ENCODE data around the gene ENO3. TPM values are rescaled to one million over a fixed set of nuclear protein-coding genes. Genes with fewer than 3 reads are reported as not detected.

Gene ENO3
- total RNA-seq (2022; extraction: Qiagen RNA extraction; ENCODE audit: low read depth): 50.7 to 68.1 TPM (median 55.2 TPM) in 5 replicates

DNA sequence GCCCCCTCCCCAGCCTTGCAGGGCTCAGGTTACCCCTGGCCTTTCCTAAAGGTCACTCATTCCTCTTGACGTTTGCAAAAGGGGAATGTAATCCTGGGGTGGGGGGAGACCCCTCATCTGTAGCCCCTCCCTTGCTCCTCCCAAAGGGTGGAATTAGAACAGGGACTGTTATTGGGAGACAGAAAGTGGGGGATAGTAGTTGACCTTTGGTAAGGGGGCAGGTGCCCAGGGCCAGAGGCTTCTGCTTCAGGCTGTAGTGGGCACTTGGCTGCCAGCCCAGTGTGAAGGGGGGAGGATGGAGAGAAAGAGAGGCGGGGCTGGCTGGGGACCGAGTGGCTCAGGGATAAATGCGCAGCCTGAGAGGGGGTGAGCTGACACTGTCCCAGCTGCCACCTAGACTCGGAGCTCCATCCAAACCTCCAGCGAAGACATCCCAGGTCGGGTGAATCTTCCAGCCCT is at the start of gene ENO3:
ENO3 (plus strand) TSS at position 374 of the 459 bp plus-strand sequence. CDS start 711 bp downstream, outside the sequence.

DNA sequence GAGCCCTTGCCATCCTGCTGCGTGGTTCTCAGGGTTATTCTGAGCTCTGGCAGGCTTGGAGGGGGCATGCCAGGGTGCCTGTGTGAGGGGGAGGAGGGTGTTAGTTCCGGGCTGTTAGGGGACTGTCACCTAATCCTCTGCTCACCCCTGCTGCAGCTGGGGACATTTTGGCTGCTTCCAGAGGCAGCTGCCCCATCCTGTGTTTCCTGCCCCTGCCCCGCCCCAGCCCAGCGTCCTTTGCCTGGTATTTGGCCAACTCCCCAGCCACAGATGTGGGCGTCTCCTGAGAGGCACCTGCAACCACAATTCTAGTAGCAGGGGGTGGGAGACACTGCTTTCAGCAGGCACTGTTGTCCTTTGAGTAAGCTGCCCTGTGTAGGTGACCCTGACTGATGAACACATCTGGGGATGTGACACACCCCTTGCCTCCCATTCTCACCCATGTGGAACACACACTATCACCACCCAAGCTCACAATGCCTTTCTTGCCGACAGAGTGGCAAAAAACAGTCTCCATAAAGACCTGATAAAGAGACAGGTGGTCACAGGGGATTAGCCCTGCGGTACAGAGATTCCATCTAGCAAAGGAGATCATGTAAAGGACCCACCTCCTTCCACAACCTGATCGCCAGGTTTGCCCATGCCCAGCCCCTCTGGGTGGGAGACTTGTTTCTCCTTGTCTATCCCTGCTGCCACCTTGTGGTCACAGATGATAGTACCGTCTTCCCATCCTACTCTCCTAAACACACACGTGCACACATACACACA is 47.7 kb upstream of the ENO3 start, which contains the start of gene CHRNE:
CHRNE (minus strand) TSS at position 48 of the 768 bp plus-strand sequence; CDS start at position 13, 35 bp downstream.

DNA sequence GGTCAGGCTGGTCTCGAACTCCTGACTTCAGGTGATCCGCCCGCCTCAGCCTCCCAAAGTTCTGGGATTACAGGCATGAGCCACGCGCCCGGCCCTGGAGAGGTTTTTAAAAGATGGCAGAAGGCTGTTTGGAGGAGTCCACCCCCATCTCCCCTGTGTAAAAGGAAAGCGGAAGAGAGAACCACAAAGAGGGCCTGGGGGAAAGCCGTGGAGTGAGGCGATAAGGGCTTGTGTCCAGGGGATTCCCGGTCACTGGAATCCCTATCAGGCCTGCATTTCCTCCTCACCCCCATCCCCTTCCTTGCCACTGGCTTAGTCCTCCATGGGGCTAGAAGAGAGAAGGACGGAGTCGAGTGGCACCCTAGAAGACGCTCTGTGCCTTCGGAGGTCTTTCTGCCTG is 19.0 kb upstream of the ENO3 start, which contains the start of gene GP1BA:
GP1BA (plus strand) TSS at position 315 of the 400 bp plus-strand sequence. CDS start 328 bp downstream, outside the sequence.

DNA sequence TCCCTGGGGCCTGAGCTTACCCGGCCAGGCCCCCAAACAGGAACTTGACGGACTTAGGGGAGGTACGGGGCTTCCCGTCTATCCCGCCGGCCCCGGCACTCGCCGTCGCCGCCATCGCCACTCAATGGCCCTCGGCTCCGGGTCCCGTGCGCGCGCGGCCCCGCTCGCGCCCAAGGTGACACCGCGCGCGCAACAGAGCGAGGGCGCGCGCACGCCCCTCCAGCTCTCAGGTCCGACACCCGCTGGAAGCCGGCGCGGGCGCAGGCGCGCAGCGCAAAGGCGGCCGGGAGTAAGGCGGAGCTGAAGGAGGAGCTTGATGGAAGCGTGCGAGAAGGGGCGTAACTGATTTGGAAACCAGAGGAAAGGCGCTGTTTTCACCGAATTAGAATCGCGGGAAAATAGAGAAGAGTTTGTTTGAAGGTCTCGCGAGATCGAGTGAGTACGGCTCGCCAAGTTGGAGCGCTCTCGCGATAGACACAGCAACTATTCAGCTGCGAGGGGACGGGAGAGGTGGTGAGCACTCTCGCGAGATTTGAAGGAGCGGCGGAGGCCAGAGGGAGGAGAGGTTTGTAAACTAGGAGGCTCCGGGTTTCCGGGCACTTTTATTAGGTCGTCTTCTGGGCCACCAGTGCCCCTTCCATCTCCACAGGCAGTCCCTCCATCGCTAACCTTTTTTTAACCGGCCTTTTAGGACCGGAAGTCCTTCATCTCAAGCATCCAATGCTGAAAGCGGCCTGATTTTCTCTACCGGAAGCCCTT is 10.9 kb upstream of the ENO3 start, which contains the start of the genes RNF167 and SLC25A11:
RNF167 (plus strand) TSS at position 473 of the 759 bp plus-strand sequence. CDS start 642 bp downstream, outside the sequence.
SLC25A11 (minus strand) TSS at position 251 of the 759 bp plus-strand sequence; CDS start at position 115, 136 bp downstream.

DNA sequence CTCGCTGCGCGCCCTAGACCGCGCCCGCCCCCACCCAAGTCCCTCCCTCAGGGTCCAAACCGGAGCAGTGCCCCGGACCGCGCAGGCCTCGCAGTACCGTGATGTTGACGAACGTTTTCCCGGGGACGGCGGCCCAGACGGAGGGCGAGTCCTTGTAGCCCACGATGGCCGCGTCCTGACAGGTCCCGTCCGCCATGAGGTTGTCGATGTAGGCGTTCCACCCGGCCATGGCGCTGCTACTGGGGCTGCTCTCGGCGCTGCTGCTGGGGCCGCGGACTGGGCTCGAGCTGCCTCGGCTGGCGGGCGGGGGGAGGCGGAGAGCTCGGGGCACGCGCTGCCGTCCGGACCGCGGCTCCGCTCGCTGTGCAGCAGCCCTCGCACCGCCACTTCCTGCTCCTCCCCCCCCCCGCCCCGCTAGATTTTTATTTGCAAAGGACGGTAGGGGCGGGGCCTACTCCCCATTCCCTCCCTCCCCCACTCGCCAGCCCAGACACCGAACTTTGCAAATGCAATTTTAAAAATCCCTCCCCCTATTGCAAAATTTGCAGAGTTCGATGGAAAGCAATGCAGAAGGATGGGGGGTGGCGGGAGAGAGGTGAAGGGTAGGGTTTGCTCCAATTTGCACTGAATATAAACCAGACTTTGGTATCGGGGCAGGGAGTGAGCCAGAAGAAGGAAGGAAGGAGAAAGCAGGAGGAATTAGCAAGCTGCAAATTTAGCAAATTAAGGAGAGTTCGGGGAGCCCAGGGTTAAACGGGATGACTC is 2.6 kb upstream of the ENO3 start, which contains the start of gene PFN1:
PFN1 (minus strand) TSS at position 365 of the 765 bp plus-strand sequence; CDS start at position 229, 136 bp downstream.

DNA sequence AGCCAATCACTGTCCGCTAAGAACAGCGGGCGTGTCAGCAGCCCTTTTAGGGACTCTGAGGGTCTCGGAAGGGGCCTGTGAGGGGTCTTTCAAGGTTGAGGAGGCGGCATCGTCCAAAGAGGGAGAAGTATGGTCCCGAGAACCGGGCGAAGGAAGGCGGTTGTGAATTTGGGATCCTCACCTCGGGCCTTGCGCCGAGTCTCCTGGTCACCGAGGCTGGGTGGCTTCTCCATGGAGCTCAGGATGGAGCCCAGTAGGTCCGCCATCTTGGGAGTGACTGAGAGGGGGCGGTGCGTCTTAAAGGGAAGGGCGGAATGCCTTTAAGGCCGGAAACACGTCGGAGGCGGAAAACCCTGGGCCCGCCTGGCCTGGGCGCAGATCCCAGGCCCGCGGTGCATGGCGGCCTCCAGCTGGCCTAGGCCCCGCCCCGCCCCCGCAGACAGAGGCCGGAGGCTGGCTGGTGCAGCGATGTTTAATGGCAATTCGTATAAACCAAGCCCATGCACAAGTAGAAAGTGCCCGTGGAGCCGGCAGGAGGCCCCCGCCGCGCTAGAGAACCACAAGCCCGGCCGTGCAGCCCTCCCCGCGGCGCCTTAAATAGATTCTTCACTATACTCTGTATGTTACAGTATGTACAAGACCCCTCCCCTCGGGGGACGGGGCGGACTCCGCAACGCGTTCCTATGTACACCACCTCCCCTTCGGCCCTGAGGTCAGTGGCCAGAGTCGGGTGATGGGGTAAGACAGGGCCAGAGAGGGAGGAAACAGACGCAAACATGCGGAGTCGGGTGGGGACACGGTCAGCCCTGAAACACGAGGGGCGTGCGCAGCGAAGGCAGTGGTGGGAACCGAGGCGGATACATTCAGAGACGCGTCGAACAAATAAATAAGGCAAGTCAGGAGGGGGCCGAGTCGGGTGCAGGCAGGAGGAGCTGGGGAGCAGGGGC is 16.9 kb downstream of the ENO3 start, which contains the start of gene SPAG7:
SPAG7 (minus strand) TSS at position 279 of the 947 bp plus-strand sequence; CDS start at position 266, 13 bp downstream.

DNA sequence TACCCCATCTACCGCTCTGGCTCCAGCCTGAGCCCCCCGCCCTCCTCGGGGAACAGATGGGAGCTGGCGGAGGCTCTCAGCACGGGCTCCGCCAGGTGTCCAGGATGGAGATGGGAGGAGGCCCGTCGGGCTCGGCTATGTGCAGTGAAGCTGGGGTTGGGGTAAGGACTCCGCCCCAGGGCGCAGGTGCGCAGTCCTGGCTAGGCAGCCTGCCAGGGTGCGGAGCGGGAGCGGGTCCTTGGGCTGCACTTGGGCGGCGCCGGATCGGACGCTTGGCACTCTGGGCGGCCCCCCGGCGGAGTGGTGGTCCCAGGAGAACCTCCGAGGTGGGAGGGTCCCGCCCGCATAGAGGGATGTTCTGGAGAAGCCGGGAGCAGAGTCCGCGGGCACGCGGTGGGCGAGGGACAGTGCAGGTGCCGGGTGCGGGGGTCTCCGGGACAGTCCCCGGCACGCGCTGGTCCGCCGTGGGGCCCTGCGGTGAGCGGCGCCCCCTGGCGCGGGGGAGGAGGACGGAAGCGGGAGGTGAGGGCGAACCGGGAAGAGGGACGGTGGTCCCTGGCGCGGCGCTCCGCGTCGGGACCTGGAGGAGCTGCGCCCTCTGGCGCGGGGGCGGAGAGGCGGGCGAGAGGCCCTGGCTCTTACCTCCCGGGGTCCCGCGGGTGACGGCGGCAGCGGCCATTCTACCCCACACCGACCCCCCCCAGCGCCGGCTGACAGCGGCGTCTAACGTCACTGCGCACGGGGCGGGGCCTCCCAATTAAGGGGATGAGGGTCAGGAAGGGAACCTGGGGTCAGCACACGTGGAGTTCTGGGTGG is 36.2 kb downstream of the ENO3 start, which contains the start of gene CAMTA2:
CAMTA2 (minus strand) TSS at position 725 of the 816 bp plus-strand sequence. CDS start 1,453 bp downstream, outside the sequence.

DNA sequence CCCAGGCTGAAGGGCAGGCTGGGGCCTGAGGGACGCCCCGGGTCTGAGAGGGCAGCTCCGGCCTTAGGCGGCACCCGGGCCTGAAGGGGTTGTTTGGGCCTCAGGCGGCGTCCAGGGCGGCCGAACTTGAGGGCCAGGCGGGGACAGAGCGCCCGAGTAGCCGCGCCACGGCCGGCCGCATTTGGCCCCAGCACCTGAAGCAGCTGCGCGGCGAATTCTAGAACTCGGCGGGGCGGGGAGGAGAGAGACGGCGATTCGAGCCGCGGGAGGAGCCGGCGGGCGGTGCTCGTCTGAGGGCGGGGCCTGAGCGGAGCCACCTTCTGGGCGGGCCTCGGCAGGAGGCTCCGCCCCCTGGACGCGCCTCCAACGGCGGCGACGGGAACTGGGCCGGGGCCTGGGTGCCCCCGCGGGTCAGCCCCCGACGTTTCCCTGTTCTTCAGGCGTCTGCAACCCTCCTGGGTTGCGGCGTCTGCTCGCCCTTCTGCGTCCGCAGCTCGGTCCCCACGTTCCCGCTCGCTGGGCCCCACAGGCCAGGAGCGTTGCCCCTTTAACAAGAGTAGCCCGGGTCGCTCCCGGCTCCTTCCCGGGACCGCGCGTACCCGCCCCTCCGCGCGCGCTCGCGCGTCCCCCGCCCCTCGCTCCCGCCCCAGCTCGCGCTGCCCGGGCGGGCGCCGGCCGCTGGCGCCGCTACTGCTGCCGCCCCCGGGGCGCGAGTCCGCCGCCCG is 46.5 kb downstream of the ENO3 start, which contains the start of the genes INCA1 and KIF1C:
INCA1 (minus strand) TSS at position 221 of the 725 bp plus-strand sequence. CDS start 3,085 bp downstream, outside the sequence.
KIF1C (plus strand) TSS at position 649 of the 725 bp plus-strand sequence. CDS start 2,297 bp downstream, outside the sequence.

Other genes with a start within 250 kb of the ENO3 start
- 62.8 to 81.0 TPM (median 77.6 TPM) in 5 replicates for gene PELP1, start 247.0 kb upstream of the ENO3 start, total RNA-seq (2022; extraction: Qiagen RNA extraction; ENCODE audit: low read depth)
- 48.9 to 75.6 TPM (median 63.8 TPM) in 5 replicates for gene ARRB2, start 240.5 kb upstream of the ENO3 start, total RNA-seq (2022; extraction: Qiagen RNA extraction; ENCODE audit: low read depth)
- gene MED11, start 219.7 kb upstream of the ENO3 start, total RNA-seq (2022; extraction: Qiagen RNA extraction; ENCODE audit: low read depth): 39.1 to 46.0 TPM (median 44.8 TPM) in 5 replicates
- 0.47 to 0.89 TPM (median 0.56 TPM) in 5 replicates for gene ZMYND15, start 211.3 kb upstream of the ENO3 start, total RNA-seq (2022; extraction: Qiagen RNA extraction; ENCODE audit: low read depth)
- 13.8 to 20.0 TPM (median 17.9 TPM) in 5 replicates for gene CXCL16, start 211.2 kb upstream of the ENO3 start, total RNA-seq (2022; extraction: Qiagen RNA extraction; ENCODE audit: low read depth)
- 0.41 to 1.1 TPM (median 0.82 TPM) in 5 replicates for gene TM4SF5, start 179.2 kb upstream of the ENO3 start, total RNA-seq (2022; extraction: Qiagen RNA extraction; ENCODE audit: low read depth)
- 0.35 to 1.5 TPM (median 1.1 TPM) in 5 replicates for gene VMO1, start 164.8 kb upstream of the ENO3 start, total RNA-seq (2022; extraction: Qiagen RNA extraction; ENCODE audit: low read depth)
- gene GLTPD2, start 162.2 kb upstream of the ENO3 start, total RNA-seq (2022; extraction: Qiagen RNA extraction; ENCODE audit: low read depth): 0.14 to 0.15 TPM in 2 of 5 replicates, not detected in the others
- gene PSMB6, start 155.0 kb upstream of the ENO3 start, total RNA-seq (2022; extraction: Qiagen RNA extraction; ENCODE audit: low read depth): 461 to 534 TPM (median 480 TPM) in 5 replicates
- gene PLD2, start 144.0 kb upstream of the ENO3 start, total RNA-seq (2022; extraction: Qiagen RNA extraction; ENCODE audit: low read depth): 18.4 to 25.8 TPM (median 22.8 TPM) in 5 replicates
- 42.8 to 59.3 TPM (median 56.3 TPM) in 5 replicates for gene MINK1, start 117.8 kb upstream of the ENO3 start, total RNA-seq (2022; extraction: Qiagen RNA extraction; ENCODE audit: low read depth)
- gene C17orf107, start 51.6 kb upstream of the ENO3 start, total RNA-seq (2022; extraction: Qiagen RNA extraction; ENCODE audit: low read depth): 0.15 to 0.35 TPM (median 0.30 TPM) in 5 replicates
- 0.05 to 0.15 TPM (median 0.08 TPM) in 3 of 5 replicates, not detected in the others for gene CHRNE, start 48.0 kb upstream of the ENO3 start, total RNA-seq (2022; extraction: Qiagen RNA extraction; ENCODE audit: low read depth)
- gene GP1BA, start 18.8 kb upstream of the ENO3 start, total RNA-seq (2022; extraction: Qiagen RNA extraction; ENCODE audit: low read depth): not detected in 5 replicates
- gene SLC25A11, start 11.1 kb upstream of the ENO3 start, total RNA-seq (2022; extraction: Qiagen RNA extraction; ENCODE audit: low read depth): 51.1 to 79.7 TPM (median 75.4 TPM) in 5 replicates
- gene RNF167, start 10.9 kb upstream of the ENO3 start, total RNA-seq (2022; extraction: Qiagen RNA extraction; ENCODE audit: low read depth): 88.1 to 164 TPM (median 124 TPM) in 5 replicates
- 2,878 to 3,154 TPM (median 3,052 TPM) in 5 replicates for gene PFN1, start 2.6 kb upstream of the ENO3 start, total RNA-seq (2022; extraction: Qiagen RNA extraction; ENCODE audit: low read depth)
- 72.8 to 95.3 TPM (median 75.3 TPM) in 5 replicates for gene SPAG7, start 16.7 kb downstream of the ENO3 start, total RNA-seq (2022; extraction: Qiagen RNA extraction; ENCODE audit: low read depth)
- 20.9 to 36.6 TPM (median 32.9 TPM) in 5 replicates for gene CAMTA2, start 36.6 kb downstream of the ENO3 start, total RNA-seq (2022; extraction: Qiagen RNA extraction; ENCODE audit: low read depth)
- gene INCA1, start 46.4 kb downstream of the ENO3 start, total RNA-seq (2022; extraction: Qiagen RNA extraction; ENCODE audit: low read depth): 1.4 to 3.1 TPM (median 1.6 TPM) in 5 replicates
- gene KIF1C, start 46.8 kb downstream of the ENO3 start, total RNA-seq (2022; extraction: Qiagen RNA extraction; ENCODE audit: low read depth): 100 to 115 TPM (median 110 TPM) in 5 replicates
- 0.41 to 1.00 TPM (median 0.51 TPM) in 5 replicates for gene SLC52A1, start 84.3 kb downstream of the ENO3 start, total RNA-seq (2022; extraction: Qiagen RNA extraction; ENCODE audit: low read depth)
- 0.71 to 0.99 TPM (median 0.95 TPM) in 5 replicates for gene ZFP3, start 127.3 kb downstream of the ENO3 start, total RNA-seq (2022; extraction: Qiagen RNA extraction; ENCODE audit: low read depth)
- gene ZNF232, start 160.8 kb downstream of the ENO3 start, total RNA-seq (2022; extraction: Qiagen RNA extraction; ENCODE audit: low read depth): 4.5 to 5.0 TPM (median 4.6 TPM) in 5 replicates
- gene USP6, start 164.9 kb downstream of the ENO3 start, total RNA-seq (2022; extraction: Qiagen RNA extraction; ENCODE audit: low read depth): 0.02 to 0.05 TPM (median 0.03 TPM) in 3 of 5 replicates, not detected in the others
- 0.90 to 1.9 TPM (median 1.6 TPM) in 5 replicates for gene ZNF594, start 240.7 kb downstream of the ENO3 start, total RNA-seq (2022; extraction: Qiagen RNA extraction; ENCODE audit: low read depth)